HepG2 (cell line): ENCODE results near the gene NDRG2. TPM values are rescaled to one million over a fixed set of nuclear protein-coding genes. Genes with fewer than 3 reads are reported as not detected.

Experiments
- ATAC-seq: fragments of 200-7000 bp; cut with Tn5 transposase; 3 replicates; pipeline ENCODE4 v1.9.1; 2020; ENCODE audit warnings: mild to moderate bottlenecking, moderate library complexity
- BruUV-seq: library from RNA; stranded (reverse); fragments of 400-500 nt; replicated peaks from 2 replicates; lab custom pipeline; 2021; lab: Mats Ljungman, UMichigan
- CTCF ChIA-PET: fragments of 300-600 bp; formaldehyde crosslinking; extraction: SDS; loops from one replicate; lab custom pipeline; 2021; ENCODE audit warnings: low total read pairs, inconsistent platforms, low intra/inter-chr PET ratio; lab: Yijun Ruan, JAX
- POLR2A ChIA-PET: fragments of 350-600 bp; sonication (Branson Sonifier 250); formaldehyde crosslinking; loops from one replicate; lab custom pipeline; 2020; ENCODE audit warnings: antibody characterized with exemption, inconsistent platforms; lab: Yijun Ruan, JAX
- DNase-seq: peaks from one replicate; pipeline ENCODE4 v3.0.0-alpha.2; 2015; ENCODE audit warnings: low spot score
- FAIRE-seq: peaks from 3 replicates; lab custom pipeline; 2011; peaks lifted over from hg19 to GRCh38; lab: Jason Lieb, UNC
- H2AFZ ChIP-seq: one replicate; pipeline ENCODE4 v1.6.1; 2011; ENCODE audit warnings: low read length, inconsistent platforms
- H3K27ac ChIP-seq: fragments of 300-600 bp; 3 replicates; pipeline ENCODE4 v1.8.0; 2011; ENCODE audit warnings: mixed run types, mild to moderate bottlenecking, mixed read lengths, low read length, inconsistent platforms; ENCODE audit not compliant: insufficient read depth; ENCODE audit errors: extremely low read length
- H3K27me3 ChIP-seq, 2 experiments: fragments of 200-600 bp in 1 of 2; 2 replicates in 1 of 2; 3 replicates in 1 of 2; pipeline versions ENCODE4 v1.6.0 to v1.8.0; 2011; ENCODE audit warnings: low read length in 2 of 2, mild to moderate bottlenecking in 2 of 2, moderate library complexity in 2 of 2, inconsistent platforms in 1 of 2; ENCODE audit not compliant: insufficient read depth in 2 of 2, control insufficient read depth in 1 of 2
- H3K36me3 ChIP-seq, 2 experiments: fragments of 200-600 bp in 1 of 2; replicated peaks in 1 of 2; 2 replicates in 1 of 2; 3 replicates in 1 of 2; pipeline versions ENCODE4 v1.5.1 to v1.8.0; 2011; ENCODE audit warnings: low read length in 2 of 2, inconsistent platforms in 1 of 2; ENCODE audit not compliant: insufficient read depth in 2 of 2, control insufficient read depth in 1 of 2
- H3K4me1 ChIP-seq: 2 replicates; pipeline ENCODE4 v1.5.1; 2012; ENCODE audit warnings: low read length, inconsistent platforms; ENCODE audit not compliant: insufficient read depth
- H3K4me2 ChIP-seq: 2 replicates; pipeline ENCODE4 v1.6.0; 2011; ENCODE audit warnings: low read depth, low read length, inconsistent platforms
- H3K4me3 ChIP-seq, 3 experiments: fragments of 200-600 bp in 1 of 3; sonication (generic), shearing (Covaris generic) in 1 of 3; replicated peaks in 1 of 3; 2 replicates each; pipeline ENCODE4 v1.5.1; 2011 to 2016; ENCODE audit warnings: low read length in 3 of 3, inconsistent platforms in 2 of 3, low read depth in 2 of 3, mild to moderate bottlenecking in 2 of 3, control low read depth in 1 of 3, mixed read lengths in 1 of 3; ENCODE audit not compliant: insufficient read depth in 1 of 3
- H3K79me2 ChIP-seq: one replicate; pipeline ENCODE4 v1.6.1; 2011; ENCODE audit warnings: low read length, inconsistent platforms; ENCODE audit not compliant: insufficient read depth
- H3K9ac ChIP-seq: 2 replicates; pipeline ENCODE4 v1.6.0; 2011; ENCODE audit warnings: mild to moderate bottlenecking, low read depth, low read length, inconsistent platforms; ENCODE audit not compliant: insufficient read depth
- H3K9me3 ChIP-seq: 2 replicates; pipeline ENCODE4 v1.5.1; 2012; ENCODE audit warnings: mild to moderate bottlenecking, low read length
- H4K20me1 ChIP-seq: 2 replicates; pipeline ENCODE4 v1.6.0; 2011; ENCODE audit warnings: inconsistent platforms, mild to moderate bottlenecking, low read length, moderate library complexity; ENCODE audit not compliant: insufficient read depth
- BORCS8-MEF2B ChIP-seq: sonication (generic); formaldehyde crosslinking; IDR thresholded peaks from 2 replicates; pipeline ENCODE4 v1.8.0; 2022; ENCODE audit warnings: mild to moderate bottlenecking, missing genetic modification reagents
- RBFOX2 ChIP-seq: fragments of 200-400 bp; formaldehyde crosslinking; IDR thresholded peaks from 2 replicates; pipeline ENCODE4 v1.6.1; 2017; ENCODE audit warnings: low read depth, mild to moderate bottlenecking, low read length
- ZNF567 ChIP-seq: sonication (generic); formaldehyde crosslinking; IDR thresholded peaks from 2 replicates; pipeline ENCODE4 v1.8.1; 2023; ENCODE audit warnings: mild to moderate bottlenecking, missing genetic modification reagents, borderline replicate concordance
- ZNF839 ChIP-seq: sonication (generic); formaldehyde crosslinking; IDR thresholded peaks from 2 replicates; pipeline ENCODE4 v1.4.0; 2020; ENCODE audit warnings: missing genetic modification reagents, mild to moderate bottlenecking, borderline replicate concordance
- WGBS: methylation state at CpG from one replicate; pipeline ENCODE4 v1.1.6; 2017; ENCODE audit warnings: low lambda C conversion rate; 5-methylcytosine and 5-hydroxymethylcytosine counted together
- in situ Hi-C: cut with HindIII; loops from 2 replicates; pipeline ENCODE4 v1.10.0; 2017; ENCODE audit warnings: low pct_unique_long_range_greater_than_20kb; ENCODE audit not compliant: extremely low pct_ligation_motif_present
- intact Hi-C: fragments of 100-400 bp; cut with micrococcal nuclease; formaldehyde crosslinking; loops from one replicate; pipeline ENCODE4 v1.10.0; 2022; ENCODE audit not compliant: unreplicated experiment
- polyA plus RNA-seq, 8 experiments: library from polyadenylated mRNA; depleted of rRNA in 3 of 8; stranded (reverse) in 7 of 8; unstranded in 1 of 8; fragments of >200 nt; fragmentation: Illumina TruSeq in 4 of 8; extraction: Trizol in 4 of 8; gene quantifications; 2 replicates each; pipeline versions ENCODE4 v1.2.1 to v1.2.3, GENCODE V29; 2011 to 2016; ENCODE audit warnings: low read depth in 4 of 8, missing spikeins in 1 of 8, mixed read lengths in 1 of 8; ENCODE audit not compliant: insufficient read depth in 1 of 8
- total RNA-seq, 5 experiments: library from RNA; depleted of rRNA; stranded (reverse); fragments of >200 nt; fragmentation: Illumina TruSeq; extraction: Trizol; gene quantifications; 2 replicates each; pipeline ENCODE4 v1.2.3, GENCODE V29; 2016; ENCODE audit warnings: low read depth in 1 of 5
- TF ChIP-seq, protein P1 (sequence below): sonication (generic); formaldehyde crosslinking; IDR thresholded peaks from 2 replicates; pipeline ENCODE4 v1.4.0; 2020; ENCODE audit warnings: missing genetic modification reagents
- TF ChIP-seq, protein P2 (sequence below), 2 experiments: sonication (generic) in 1 of 2; formaldehyde crosslinking in 1 of 2; IDR thresholded peaks; 2 replicates each; pipeline versions ENCODE4 v1.4.0 to v1.6.1; 2016 to 2020; ENCODE audit warnings: borderline replicate concordance in 1 of 2, low read depth in 1 of 2, mild to moderate bottlenecking in 1 of 2, missing genetic modification reagents in 1 of 2
- TF ChIP-seq, protein P3 (sequence below): sonication (generic); formaldehyde crosslinking; IDR thresholded peaks from 2 replicates; pipeline ENCODE4 v1.8.1; 2023; ENCODE audit warnings: mild to moderate bottlenecking, missing genetic modification reagents

The NDRG2 gene
- total and polyA plus RNA-seq, 2 of the 13 experiments (the other 11 are each of a cell fraction or from before 2014, with no cell fraction given), result 27.2 to 189 TPM

DNA sequence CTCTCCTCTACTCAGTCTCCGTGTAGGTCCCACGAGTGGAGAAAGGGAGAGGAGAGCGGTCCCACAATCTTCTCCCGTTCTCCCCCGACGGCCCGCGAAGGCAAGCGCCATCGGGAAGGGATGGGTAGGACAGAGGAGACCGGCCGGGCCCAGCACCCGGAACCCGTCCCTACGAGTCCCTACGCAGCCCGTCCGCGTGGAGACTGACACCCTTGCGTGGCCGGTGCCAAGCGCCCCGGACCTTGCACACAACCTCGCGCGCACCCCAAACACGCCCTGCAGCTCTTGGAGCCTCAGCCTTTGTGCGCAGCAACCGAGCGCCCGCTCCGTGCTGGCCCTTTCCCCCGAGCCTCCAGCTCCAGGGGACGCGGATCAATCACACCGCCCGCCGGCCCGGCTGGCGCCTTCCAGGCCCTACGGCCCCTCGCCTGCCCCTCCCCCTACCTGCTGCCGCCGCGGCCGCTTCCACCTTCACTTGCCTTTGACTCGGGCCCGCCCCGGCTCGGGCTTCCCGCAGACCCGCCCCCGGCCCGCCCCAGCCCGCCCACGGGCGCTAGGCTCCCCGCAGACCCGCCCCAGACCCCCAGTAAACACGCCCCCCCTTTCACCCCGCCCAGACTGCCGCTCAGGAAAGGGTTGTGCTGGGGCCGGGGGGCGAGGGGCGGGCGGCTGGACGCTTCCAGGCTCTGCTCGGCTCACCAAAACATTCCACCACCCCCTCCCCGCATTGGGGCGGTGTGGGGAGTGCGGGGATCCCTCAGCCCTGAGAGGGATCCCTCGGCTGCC, at the start of gene NDRG2 (continued):
- TF ChIP-seq, protein P1, sequence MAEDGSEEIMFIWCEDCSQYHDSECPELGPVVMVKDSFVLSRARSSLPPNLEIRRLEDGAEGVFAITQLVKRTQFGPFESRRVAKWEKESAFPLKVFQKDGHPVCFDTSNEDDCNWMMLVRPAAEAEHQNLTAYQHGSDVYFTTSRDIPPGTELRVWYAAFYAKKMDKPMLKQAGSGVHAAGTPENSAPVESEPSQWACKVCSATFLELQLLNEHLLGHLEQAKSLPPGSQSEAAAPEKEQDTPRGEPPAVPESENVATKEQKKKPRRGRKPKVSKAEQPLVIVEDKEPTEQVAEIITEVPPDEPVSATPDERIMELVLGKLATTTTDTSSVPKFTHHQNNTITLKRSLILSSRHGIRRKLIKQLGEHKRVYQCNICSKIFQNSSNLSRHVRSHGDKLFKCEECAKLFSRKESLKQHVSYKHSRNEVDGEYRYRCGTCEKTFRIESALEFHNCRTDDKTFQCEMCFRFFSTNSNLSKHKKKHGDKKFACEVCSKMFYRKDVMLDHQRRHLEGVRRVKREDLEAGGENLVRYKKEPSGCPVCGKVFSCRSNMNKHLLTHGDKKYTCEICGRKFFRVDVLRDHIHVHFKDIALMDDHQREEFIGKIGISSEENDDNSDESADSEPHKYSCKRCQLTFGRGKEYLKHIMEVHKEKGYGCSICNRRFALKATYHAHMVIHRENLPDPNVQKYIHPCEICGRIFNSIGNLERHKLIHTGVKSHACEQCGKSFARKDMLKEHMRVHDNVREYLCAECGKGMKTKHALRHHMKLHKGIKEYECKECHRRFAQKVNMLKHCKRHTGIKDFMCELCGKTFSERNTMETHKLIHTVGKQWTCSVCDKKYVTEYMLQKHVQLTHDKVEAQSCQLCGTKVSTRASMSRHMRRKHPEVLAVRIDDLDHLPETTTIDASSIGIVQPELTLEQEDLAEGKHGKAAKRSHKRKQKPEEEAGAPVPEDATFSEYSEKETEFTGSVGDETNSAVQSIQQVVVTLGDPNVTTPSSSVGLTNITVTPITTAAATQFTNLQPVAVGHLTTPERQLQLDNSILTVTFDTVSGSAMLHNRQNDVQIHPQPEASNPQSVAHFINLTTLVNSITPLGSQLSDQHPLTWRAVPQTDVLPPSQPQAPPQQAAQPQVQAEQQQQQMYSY (CRISPR knock-in tag), result peak; percentile 54; the same call in 1 of the 2 replicates

DNA sequence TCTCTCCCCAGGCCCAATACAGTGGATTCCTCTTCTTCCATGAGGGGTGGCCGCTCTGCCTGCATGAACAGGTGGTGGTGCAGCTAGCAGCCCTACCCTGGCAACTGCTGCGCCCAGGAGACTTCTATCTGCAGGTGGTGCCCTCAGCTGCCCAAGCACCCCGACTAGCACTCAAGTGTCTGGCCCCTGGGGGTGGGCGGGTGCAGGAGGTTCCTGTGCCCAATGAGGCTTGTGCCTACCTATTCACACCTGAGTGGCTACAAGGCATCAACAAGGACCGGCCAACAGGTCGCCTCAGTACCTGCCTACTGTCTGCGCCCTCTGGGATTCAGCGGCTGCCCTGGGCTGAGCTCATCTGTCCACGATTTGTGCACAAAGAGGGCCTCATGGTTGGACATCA, 49.1 kb upstream of the NDRG2 start:
- in situ Hi-C loops (no loop called here), intact Hi-C loops (no loop called here)
- WGBS, result 80% methylated on average over 4 of the region's 9 CpGs
- BruUV-seq, result no TSS peak
- FAIRE-seq, result no peak
- H2AFZ ChIP-seq, result no peak overlapping the region
- no peak overlapping the region for H3K4me2 ChIP-seq
- DNase-seq, result no peak
- H3K9ac ChIP-seq, result no peak overlapping the region
- no peak for TF ChIP-seq ZNF567
- peak; percentile 5; the same call in 1 of the 2 replicates for TF ChIP-seq RBFOX2
- TF ChIP-seq BORCS8-MEF2B (CRISPR knock-in tag), result 0 out of 2 replicates have a peak, but pooled peaks have one; percentile 48
- TF ChIP-seq, protein P2, sequence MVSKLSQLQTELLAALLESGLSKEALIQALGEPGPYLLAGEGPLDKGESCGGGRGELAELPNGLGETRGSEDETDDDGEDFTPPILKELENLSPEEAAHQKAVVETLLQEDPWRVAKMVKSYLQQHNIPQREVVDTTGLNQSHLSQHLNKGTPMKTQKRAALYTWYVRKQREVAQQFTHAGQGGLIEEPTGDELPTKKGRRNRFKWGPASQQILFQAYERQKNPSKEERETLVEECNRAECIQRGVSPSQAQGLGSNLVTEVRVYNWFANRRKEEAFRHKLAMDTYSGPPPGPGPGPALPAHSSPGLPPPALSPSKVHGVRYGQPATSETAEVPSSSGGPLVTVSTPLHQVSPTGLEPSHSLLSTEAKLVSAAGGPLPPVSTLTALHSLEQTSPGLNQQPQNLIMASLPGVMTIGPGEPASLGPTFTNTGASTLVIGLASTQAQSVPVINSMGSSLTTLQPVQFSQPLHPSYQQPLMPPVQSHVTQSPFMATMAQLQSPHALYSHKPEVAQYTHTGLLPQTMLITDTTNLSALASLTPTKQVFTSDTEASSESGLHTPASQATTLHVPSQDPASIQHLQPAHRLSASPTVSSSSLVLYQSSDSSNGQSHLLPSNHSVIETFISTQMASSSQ (IDR thresholded peaks at IDR 0.05; ENCODE audit: low read depth), result no peak
- TF ChIP-seq, protein P2 (CRISPR knock-in tag; IDR thresholded peaks at IDR 0.05; ENCODE audit: borderline replicate concordance), result no peak
- 0 out of 2 replicates have a peak, but pooled peaks have one; percentile 48 for TF ChIP-seq ZNF839 (CRISPR knock-in tag)
- TF ChIP-seq, protein P3, sequence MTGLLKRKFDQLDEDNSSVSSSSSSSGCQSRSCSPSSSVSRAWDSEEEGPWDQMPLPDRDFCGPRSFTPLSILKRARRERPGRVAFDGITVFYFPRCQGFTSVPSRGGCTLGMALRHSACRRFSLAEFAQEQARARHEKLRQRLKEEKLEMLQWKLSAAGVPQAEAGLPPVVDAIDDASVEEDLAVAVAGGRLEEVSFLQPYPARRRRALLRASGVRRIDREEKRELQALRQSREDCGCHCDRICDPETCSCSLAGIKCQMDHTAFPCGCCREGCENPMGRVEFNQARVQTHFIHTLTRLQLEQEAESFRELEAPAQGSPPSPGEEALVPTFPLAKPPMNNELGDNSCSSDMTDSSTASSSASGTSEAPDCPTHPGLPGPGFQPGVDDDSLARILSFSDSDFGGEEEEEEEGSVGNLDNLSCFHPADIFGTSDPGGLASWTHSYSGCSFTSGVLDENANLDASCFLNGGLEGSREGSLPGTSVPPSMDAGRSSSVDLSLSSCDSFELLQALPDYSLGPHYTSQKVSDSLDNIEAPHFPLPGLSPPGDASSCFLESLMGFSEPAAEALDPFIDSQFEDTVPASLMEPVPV (CRISPR knock-in tag), result 0 out of 2 replicates have a peak, but pooled peaks have one; percentile 38
- ChIA-PET POLR2A (interaction anchor here (0.9 to 4.3 kb wide), 7 partner anchors 10 to 59 kb away, joined by 3 to 84 read pairs (median 4); partner anchors contain the start of gene ZNF219), CTCF (no interaction called here)
- ATAC-seq, result no peak
- H3K79me2 ChIP-seq, result peaks cover 6% of the 10 kb centered on the region
- peaks cover 27 to 46% of the 10 kb centered on the region in 2 experiments for H3K36me3 ChIP-seq
- peaks cover 0 to 7% of the 10 kb centered on the region in 2 experiments; a peak in 1 of 5 replicates for H3K27me3 ChIP-seq
- H3K4me3 ChIP-seq, result no peak overlapping the region
- H4K20me1 ChIP-seq, result no peaks in the 10 kb centered on the region
- H3K4me1 ChIP-seq, result peaks cover 29% of the 10 kb centered on the region
- H3K9me3 ChIP-seq, result no peaks in the 10 kb centered on the region
- no peak overlapping the region for H3K27ac ChIP-seq
